Measurements from ENCODE around the gene NT5M. TPM values are rescaled to one million over a fixed set of nuclear protein-coding genes. Genes with fewer than 3 reads are reported as not detected.

NT5M gene
- total RNA-seq, 1 donor from 2014 or later, result 1.5 TPM

GRCh38 chr17:17285951-17286350 is 17.2 kb upstream of the NT5M start:
- no peak overlapping the region for H3K4me3 Mint-ChIP-seq (ENCODE audit: unreplicated experiment)
- DNase-seq (ENCODE audit: low read depth), result no peak
- FAIRE-seq, result no peak
- TF ChIP-seq, protein P1, sequence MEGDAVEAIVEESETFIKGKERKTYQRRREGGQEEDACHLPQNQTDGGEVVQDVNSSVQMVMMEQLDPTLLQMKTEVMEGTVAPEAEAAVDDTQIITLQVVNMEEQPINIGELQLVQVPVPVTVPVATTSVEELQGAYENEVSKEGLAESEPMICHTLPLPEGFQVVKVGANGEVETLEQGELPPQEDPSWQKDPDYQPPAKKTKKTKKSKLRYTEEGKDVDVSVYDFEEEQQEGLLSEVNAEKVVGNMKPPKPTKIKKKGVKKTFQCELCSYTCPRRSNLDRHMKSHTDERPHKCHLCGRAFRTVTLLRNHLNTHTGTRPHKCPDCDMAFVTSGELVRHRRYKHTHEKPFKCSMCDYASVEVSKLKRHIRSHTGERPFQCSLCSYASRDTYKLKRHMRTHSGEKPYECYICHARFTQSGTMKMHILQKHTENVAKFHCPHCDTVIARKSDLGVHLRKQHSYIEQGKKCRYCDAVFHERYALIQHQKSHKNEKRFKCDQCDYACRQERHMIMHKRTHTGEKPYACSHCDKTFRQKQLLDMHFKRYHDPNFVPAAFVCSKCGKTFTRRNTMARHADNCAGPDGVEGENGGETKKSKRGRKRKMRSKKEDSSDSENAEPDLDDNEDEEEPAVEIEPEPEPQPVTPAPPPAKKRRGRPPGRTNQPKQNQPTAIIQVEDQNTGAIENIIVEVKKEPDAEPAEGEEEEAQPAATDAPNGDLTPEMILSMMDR (IDR thresholded peaks at IDR 0.05; ENCODE audit: insufficient read depth, low read depth, low read length), result no peak
- TF ChIP-seq EZH2 (IDR thresholded peaks at IDR 0.05; ENCODE audit: insufficient read depth, low read length), result no peak
- Histone ChIP-seq H2AFZ (ENCODE audit: low read depth, low read length) (no peak overlapping the region), H3K79me2 (ENCODE audit: insufficient read depth, low read length) (no peaks in the 10 kb centered on the region), H3K4me1 (ENCODE audit: insufficient read depth, low read length) (peaks cover 5% of the 10 kb centered on the region), H3K4me2 (ENCODE audit: low read length) (no peak overlapping the region), H3K27ac (ENCODE audit: low read depth, low read length) (no peak overlapping the region), H4K20me1 (ENCODE audit: insufficient read depth, low read length) (no peaks in the 10 kb centered on the region), H3K9me3 (ENCODE audit: insufficient read depth, low read depth, low read length) (no peaks in the 10 kb centered on the region), H3K9ac (ENCODE audit: low read length) (no peak overlapping the region), H3K36me3 (ENCODE audit: insufficient read depth, low read length) (no peaks in the 10 kb centered on the region), H3K4me3 (ENCODE audit: insufficient read depth, low read depth, low read length) (no peak overlapping the region), H3K27me3 (ENCODE audit: insufficient read depth, low read length) (peaks cover 2% of the 10 kb centered on the region)
- H3K4me1 Mint-ChIP-seq (ENCODE audit: low read depth, unreplicated experiment), result no peaks in the 10 kb centered on the region
- H3K27ac Mint-ChIP-seq (ENCODE audit: unreplicated experiment), result no peak overlapping the region
- H3K9me3 Mint-ChIP-seq (ENCODE audit: unreplicated experiment), result peaks cover 3% of the 10 kb centered on the region
- H3K36me3 Mint-ChIP-seq (ENCODE audit: low read depth, unreplicated experiment), result no peaks in the 10 kb centered on the region
- peaks cover 4% of the 10 kb centered on the region for H3K27me3 Mint-ChIP-seq (ENCODE audit: low read depth, unreplicated experiment)

GRCh38 chr17:17289086-17289485 is 14.1 kb upstream of the NT5M start:
- Histone ChIP-seq H3K4me2 (ENCODE audit: low read length) (no peak overlapping the region), H3K79me2 (ENCODE audit: insufficient read depth, low read length) (no peaks in the 10 kb centered on the region), H3K36me3 (ENCODE audit: insufficient read depth, low read length) (no peaks in the 10 kb centered on the region), H3K4me1 (ENCODE audit: insufficient read depth, low read length) (no peaks in the 10 kb centered on the region), H3K27ac (ENCODE audit: low read depth, low read length) (no peak overlapping the region), H4K20me1 (ENCODE audit: insufficient read depth, low read length) (no peaks in the 10 kb centered on the region), H3K4me3 (ENCODE audit: insufficient read depth, low read depth, low read length) (no peak overlapping the region), H3K9me3 (ENCODE audit: insufficient read depth, low read depth, low read length) (no peaks in the 10 kb centered on the region), H3K9ac (ENCODE audit: low read length) (no peak overlapping the region), H2AFZ (ENCODE audit: low read depth, low read length) (no peak overlapping the region), H3K27me3 (ENCODE audit: insufficient read depth, low read length) (peaks cover 2% of the 10 kb centered on the region)
- Mint-ChIP-seq H3K36me3 (ENCODE audit: low read depth, unreplicated experiment) (no peaks in the 10 kb centered on the region), H3K4me1 (ENCODE audit: low read depth, unreplicated experiment) (no peaks in the 10 kb centered on the region), H3K9me3 (ENCODE audit: unreplicated experiment) (peaks cover 3% of the 10 kb centered on the region), H3K27ac (ENCODE audit: unreplicated experiment) (no peak overlapping the region), H3K27me3 (ENCODE audit: low read depth, unreplicated experiment) (peaks cover 4% of the 10 kb centered on the region), H3K4me3 (ENCODE audit: unreplicated experiment) (no peak overlapping the region)
- DNase-seq (ENCODE audit: low read depth), result no peak
- TF ChIP-seq EZH2 (IDR thresholded peaks at IDR 0.05; ENCODE audit: insufficient read depth, low read length), result no peak
- TF ChIP-seq, protein P1 (IDR thresholded peaks at IDR 0.05; ENCODE audit: insufficient read depth, low read depth, low read length), result no peak
- no peak for FAIRE-seq

DNA sequence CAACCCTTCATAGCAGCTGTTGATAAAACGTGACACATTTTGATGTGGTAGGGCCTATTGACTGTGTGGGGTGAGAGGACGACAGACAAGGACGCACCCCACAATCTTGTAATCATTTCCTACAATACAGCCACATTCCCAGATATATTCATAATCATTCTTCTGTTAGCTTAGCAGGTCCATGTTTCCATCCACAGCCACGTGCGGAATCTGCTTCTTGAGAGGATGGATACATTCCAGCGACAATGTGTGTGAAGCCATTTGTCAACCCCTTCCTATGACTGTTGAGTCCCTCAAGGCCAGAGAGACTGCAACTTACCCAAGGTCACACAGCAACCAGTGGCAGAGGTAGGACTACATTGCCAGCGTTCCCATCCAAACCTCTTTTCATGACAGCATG is 13.5 kb upstream of the NT5M start:
- Mint-ChIP-seq H3K4me3 (ENCODE audit: unreplicated experiment) (no peak overlapping the region), H3K36me3 (ENCODE audit: low read depth, unreplicated experiment) (no peaks in the 10 kb centered on the region), H3K27me3 (ENCODE audit: low read depth, unreplicated experiment) (peaks cover 4% of the 10 kb centered on the region), H3K9me3 (ENCODE audit: unreplicated experiment) (peaks cover 3% of the 10 kb centered on the region), H3K4me1 (ENCODE audit: low read depth, unreplicated experiment) (no peaks in the 10 kb centered on the region), H3K27ac (ENCODE audit: unreplicated experiment) (no peak overlapping the region)
- Histone ChIP-seq H3K9ac (ENCODE audit: low read length) (no peak overlapping the region), H3K9me3 (ENCODE audit: insufficient read depth, low read depth, low read length) (no peaks in the 10 kb centered on the region), H3K4me1 (ENCODE audit: insufficient read depth, low read length) (no peaks in the 10 kb centered on the region), H3K79me2 (ENCODE audit: insufficient read depth, low read length) (no peaks in the 10 kb centered on the region), H3K27ac (ENCODE audit: low read depth, low read length) (no peak overlapping the region), H2AFZ (ENCODE audit: low read depth, low read length) (no peak overlapping the region), H3K36me3 (ENCODE audit: insufficient read depth, low read length) (no peaks in the 10 kb centered on the region), H3K27me3 (ENCODE audit: insufficient read depth, low read length) (peaks cover 2% of the 10 kb centered on the region), H3K4me3 (ENCODE audit: insufficient read depth, low read depth, low read length) (no peak overlapping the region), H4K20me1 (ENCODE audit: insufficient read depth, low read length) (no peaks in the 10 kb centered on the region), H3K4me2 (ENCODE audit: low read length) (no peak overlapping the region)
- DNase-seq (ENCODE audit: low read depth), result no peak
- no peak for FAIRE-seq
- TF ChIP-seq, protein P1 (IDR thresholded peaks at IDR 0.05; ENCODE audit: insufficient read depth, low read depth, low read length), result no peak
- TF ChIP-seq EZH2 (IDR thresholded peaks at IDR 0.05; ENCODE audit: insufficient read depth, low read length), result no peak

All from astrocyte (in vitro differentiated cells and primary cell).